NCI-H1436 treated with DMSO at 0.1 percent for 48 hours (cell line): ENCODE data around the gene CNNM1.

Source experiments
- DNase-seq: peaks from one replicate; lab custom pipeline; 2025; lab: John Stamatoyannopoulos, UW

CNNM1 gene

GRCh38 chr10:99374526-99374925 lies 45.4 kb downstream of the CNNM1 start:
- no peak for DNase-seq

GRCh38 chr10:99374972-99375371 lies 45.8 kb downstream of the CNNM1 start:
- no peak for DNase-seq

GRCh38 chr10:99375426-99375825 lies 46.3 kb downstream of the CNNM1 start:
- no peak for DNase-seq

GRCh38 chr10:99382176-99382575 lies 53.0 kb downstream of the CNNM1 start:
- DNase-seq = no peak

GRCh38 chr10:99387071-99387470 lies 57.9 kb downstream of the CNNM1 start:
- no peak for DNase-seq

- no peak for DNase-seq
Observed at GRCh38 chr10:99387541-99387940, 58.4 kb downstream of the CNNM1 start.

GRCh38 chr10:99389729-99390480 lies 60.7 kb downstream of the CNNM1 start:
- DNase-seq = no peak

- no peak for DNase-seq
Observed at GRCh38 chr10:99391346-99391745, 62.2 kb downstream of the CNNM1 start.

GRCh38 chr10:99393036-99393435 lies 63.9 kb downstream of the CNNM1 start:
- DNase-seq = no peak

- no peak for DNase-seq
Observed at GRCh38 chr10:99393683-99394082, 64.5 kb downstream of the CNNM1 start.

GRCh38 chr10:99394256-99394655 lies 65.1 kb downstream of the CNNM1 start:
- DNase-seq = no peak

- DNase-seq = no peak
Observed at GRCh38 chr10:99394761-99395386, 65.7 kb downstream of the CNNM1 start.

- no peak for DNase-seq
Observed at GRCh38 chr10:99395750-99396445, 66.7 kb downstream of the CNNM1 start.

GRCh38 chr10:99396471-99396870 lies 67.3 kb downstream of the CNNM1 start:
- no peak for DNase-seq

GRCh38 chr10:99399664-99400063 lies 70.5 kb downstream of the CNNM1 start:
- no peak for DNase-seq

- no peak for DNase-seq
Observed at GRCh38 chr10:99403674-99404073, 74.5 kb downstream of the CNNM1 start.

GRCh38 chr10:99406149-99406548 lies 77.0 kb downstream of the CNNM1 start:
- DNase-seq = no peak

GRCh38 chr10:99410146-99410545 lies 81.0 kb downstream of the CNNM1 start:
- DNase-seq = no peak

GRCh38 chr10:99410876-99411275 lies 81.7 kb downstream of the CNNM1 start:
- no peak for DNase-seq

GRCh38 chr10:99411546-99411945 lies 82.4 kb downstream of the CNNM1 start:
- no peak for DNase-seq

GRCh38 chr10:99412099-99412498 lies 82.9 kb downstream of the CNNM1 start:
- DNase-seq = no peak

- no peak for DNase-seq
Observed at GRCh38 chr10:99418910-99419624, 89.9 kb downstream of the CNNM1 start.

- DNase-seq = no peak
Observed at GRCh38 chr10:99419688-99420087, 90.5 kb downstream of the CNNM1 start.
